Limb (tissue), 2 donors: ENCODE measurements around the gene CROCC2.

Experiments used
- DNase-seq, 2 donors: peaks; one replicate each; pipeline ENCODE4 v3.0.0-alpha.2; 2016; ENCODE audit errors: extremely low spot score in 2 of 2

CROCC2 gene

DNA sequence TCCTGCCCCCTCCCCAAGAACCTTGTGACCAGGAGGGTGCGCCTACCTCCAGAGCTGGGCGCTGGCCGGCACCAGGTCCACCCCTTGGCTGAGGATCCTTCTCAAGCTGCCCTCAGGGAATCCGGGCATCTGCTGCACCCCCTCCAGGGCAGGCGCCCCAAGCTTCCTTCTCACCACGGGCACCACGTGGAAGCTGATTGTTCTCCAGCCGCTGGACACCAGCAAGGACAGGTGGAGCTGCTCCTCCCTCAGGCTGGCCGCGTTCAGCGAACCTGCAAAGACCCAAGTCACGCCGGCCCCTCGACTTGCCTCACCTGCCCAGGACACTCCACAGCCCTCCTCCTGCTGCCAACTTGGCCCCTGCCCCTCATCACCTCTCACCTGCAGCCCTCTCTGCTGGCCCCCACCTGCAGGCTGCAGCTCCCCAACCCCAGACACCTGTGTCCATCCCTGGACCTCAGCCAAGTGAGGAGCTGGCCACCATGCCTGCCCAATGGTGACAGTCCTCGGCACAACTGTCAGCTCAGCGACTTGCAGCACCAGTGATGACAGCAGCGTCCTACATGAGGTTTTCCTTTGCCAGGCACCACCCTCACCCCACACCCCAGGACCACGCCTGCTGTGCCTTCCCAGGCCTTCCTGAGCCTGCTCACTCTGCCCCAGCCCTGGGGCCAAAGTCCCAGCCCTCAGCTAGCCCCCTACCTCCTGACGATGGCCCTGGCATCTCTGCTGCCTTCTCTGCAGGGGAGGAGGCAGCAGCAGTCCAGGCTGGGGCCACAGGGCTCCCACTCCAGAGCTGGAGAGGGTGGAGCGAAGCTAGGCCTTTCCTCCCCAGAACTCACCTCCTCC, 14.4 kb upstream of the CROCC2 start:
- DNase-seq, result no peak

DNA sequence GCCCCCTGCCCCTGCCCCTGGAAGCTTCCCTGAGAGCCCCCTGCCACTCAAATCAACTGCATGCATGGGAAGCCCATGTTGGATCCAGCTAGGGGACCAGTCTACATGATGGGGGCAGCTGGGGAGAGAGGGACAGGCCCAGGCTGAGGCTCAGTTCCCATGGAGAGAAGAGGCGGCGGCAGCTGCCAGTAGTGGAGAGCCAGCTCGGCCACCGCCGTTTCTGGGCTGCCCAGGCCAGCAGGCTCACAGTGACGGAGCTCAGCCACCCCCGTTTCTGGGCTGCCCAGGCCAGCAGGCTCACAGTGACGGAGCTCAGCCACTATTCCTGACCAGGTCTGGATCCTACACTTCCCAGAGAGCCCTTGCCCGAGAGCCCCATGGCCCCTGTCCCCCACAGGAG, 13.8 kb upstream of the CROCC2 start:
- DNase-seq, result no peak

DNA sequence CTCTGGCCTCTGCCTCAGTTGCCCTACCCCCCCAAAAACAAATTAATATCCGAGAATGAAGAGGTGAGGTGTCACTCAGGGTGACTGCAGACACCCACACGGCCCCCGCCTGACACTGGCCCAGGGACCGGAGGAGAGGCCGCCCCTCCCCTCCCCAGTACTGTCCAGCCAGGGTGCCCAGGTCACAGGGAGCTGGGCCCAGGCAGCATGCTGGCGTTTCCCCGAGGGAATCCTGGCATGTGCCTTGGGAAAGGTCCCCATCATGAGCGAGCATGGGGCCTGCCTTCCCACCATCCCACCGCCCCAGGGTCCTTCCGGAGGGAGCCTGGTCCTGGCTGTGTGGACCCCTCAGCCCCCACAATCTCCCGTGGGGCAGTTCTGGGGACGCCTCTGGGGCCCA, 13.2 kb upstream of the CROCC2 start:
- DNase-seq, result no peak

DNA sequence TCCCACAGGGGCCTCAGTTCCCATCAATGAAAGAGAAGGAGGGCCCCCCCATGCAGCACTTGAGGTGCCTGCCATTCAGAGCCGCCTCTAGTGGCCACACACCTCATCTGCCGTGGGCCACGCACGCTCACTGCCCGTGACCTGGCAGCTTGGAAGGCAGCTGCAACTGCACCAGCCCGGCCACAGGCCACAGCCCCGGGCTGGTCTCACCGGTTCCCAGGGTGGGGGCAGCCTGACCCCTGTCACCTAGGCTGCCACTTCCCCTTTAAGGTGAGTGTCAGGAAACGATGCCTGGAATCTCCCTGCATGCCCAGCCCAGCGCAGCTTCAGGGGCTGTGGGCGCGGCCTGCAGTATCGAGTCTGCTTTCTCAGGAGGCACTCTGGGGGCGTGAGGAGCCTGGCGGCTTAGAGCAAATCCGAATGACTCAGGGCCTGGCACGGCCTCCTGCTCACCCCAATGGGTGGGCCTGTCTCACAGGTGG, 12.7 kb upstream of the CROCC2 start:
- DNase-seq, result no peak

DNA sequence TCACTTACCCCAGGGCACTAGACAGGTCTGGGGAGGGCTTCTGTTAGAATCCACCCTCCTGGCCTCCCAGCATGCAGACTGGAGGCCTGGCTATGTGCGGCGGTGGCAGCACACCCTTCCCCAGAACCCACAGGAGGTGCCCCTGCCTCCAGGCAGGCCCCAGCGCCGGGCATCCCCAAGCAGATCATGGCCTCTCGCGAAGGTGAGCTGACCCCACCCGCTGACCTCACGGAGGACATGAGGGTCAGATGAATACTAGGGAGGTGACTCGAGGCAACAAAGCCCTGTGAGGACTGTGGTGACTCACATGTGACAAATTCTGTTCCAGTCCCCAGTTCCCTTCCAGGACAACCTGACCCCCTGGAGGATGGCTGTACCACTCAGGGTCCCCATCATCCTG, 12.1 kb upstream of the CROCC2 start:
- DNase-seq, result no peak

DNA sequence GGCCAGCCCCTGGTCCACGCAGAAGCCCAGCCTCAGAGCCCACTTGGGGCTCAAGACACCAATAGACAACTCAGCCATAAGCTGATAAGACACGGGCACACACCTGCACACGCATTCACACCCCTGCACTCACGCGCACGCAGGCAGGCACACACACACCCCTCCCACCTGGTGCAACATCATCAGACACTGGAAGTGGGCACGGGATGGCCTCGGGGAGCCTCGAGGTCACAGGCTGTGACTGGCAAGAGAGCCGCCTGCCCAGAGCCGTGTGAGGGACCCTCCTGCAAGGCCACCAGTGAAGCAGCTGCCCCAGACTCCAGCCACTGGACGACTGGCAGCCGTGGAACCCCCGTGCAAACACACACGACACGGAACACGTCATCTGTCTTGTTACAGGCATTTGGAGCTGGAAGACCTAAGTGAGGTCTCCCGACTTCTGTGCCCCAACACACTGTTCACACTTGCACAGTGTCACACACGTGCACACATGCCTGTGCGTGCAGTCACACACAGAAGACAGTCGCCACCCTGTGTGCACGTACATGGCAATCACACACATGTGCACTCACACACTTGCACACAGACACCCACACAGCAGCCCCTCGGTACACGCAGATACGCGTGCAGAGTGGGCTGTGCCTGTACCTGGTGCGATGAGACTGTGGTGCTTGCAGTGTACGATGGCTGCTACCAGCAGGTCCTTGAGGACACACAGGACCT, 11.1 kb upstream of the CROCC2 start:
- no peak for DNase-seq

DNA sequence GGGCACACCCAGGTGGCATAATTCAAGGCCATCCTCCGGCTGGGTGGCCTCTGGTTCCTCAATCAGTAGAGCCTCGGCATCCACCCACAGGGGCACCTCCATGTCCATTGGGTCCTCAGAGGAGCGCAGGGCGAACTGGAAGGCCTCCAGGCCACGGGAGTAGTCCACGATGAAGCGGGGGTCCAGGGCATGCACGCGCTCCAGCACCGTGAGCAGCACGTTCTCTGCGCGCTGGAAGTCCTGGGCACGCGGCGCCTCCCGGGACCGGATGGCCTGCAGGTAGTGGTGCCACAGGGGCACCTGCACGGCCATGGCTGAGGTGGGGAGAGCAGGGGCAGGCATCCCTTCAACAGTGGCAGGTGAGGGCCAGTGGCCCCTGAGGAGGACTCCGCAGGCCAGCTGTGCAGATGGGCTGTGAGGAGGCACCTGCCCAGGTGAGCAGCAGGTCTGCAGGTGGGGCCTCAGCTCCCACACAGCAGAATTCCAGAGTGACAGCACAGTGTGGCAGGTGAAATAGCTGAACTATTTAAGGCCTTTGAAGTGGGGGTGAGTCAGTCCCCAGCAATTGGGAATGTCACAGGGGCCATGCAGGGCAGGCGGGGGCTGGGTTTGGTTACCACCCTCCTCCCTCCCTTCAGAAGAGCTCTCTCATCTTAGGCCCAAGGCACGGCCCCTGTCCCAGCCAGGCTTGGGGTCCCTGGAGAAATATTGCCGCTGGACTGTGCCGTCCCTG, 10.3 kb upstream of the CROCC2 start, which contains the start of gene MAB21L4:
Gene MAB21L4, minus strand, starts transcription at position 501 of the 733 bp plus-strand sequence. Its CDS starts 159 bp downstream, at position 342.
- no peak for DNase-seq

DNA sequence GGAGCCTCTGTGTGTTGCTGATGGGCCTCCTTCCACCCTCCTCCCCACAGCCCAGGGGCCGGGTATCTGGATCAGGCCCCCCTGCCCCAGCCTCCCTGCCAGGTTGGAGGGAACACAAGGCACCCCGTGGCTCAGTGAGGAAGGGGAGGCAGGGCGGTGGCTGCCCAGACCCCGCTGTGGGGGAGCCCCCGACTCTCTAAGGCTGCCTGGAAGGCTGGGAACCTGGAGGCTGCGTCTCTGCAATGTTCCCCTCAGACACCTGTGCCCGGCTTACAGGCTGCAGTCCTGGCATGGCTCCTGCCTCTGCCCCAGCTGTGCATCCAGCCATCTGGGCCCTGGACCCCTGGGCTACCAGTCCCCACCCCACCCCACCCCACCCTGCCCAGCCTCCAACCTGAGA, 9.7 kb upstream of the CROCC2 start:
- no peak for DNase-seq

DNA sequence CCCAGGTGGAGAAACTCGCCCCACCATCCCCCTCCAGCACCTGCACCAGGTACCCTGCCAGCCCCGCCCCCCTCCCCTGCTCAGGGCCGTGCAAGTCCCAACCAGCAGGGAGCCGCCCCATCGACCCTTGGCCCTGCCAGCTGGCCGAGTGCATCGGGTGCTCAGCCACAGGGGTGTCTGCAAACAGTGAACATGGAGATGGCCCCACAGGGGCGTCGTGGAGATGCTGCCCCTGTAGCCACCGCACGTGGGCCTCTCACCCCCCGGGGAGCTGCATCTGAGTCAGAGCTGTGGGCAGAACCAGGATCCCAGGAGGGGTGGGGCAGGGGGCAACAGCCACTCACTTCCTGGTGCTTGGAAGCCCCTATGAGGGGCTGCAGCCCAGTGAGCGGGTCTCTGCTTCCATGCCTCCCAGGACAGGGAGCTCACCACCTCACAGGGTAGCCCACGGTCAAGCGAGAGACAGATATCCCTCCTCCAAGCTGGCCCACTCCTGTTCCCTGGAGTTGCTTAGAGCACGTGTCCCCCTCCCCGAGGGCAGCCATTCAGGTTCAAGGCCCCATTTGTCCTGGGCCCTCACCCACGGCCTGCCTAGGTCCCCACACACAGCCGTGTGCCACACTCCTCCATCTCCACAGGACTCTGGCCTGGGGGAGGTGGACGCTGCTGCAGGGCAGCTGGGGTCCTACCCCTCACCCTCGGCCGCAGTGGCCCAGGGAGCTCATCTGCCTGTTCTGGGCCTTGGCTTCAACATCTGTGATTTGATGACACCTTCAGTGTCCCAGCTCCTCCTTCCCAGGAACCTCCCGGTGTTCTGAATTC, 9.1 kb upstream of the CROCC2 start:
- DNase-seq, result no peak

DNA sequence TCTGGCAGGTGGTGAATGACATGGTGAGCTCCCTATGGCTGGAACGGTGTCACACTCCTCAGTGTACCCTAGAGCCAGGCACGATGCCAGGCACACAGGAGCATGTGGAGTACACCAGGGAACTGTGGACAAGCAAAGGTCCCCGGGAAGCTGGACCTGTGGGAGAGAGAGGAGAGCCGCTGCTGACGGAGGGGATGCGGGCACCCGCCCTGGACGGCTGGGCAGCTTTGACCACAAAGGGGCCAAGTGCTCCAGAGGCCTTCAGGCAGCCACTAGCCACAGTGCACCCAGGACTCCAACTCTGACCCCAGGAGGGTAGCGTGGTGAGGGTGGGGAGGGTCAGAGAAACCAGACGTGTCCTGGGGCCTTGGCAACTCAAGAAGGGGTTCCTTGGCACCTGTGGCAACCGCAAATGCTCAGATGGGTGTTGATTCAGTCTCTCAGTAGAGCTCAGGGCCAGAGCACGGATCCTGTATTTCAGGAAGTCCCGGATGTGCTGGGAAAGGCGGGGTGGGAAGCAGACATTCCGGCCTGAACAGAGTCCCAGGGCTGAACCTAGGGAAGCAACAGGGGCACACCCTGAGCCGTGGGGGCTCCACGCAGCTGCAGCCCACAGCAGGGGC, 7.9 kb upstream of the CROCC2 start:
- no peak for DNase-seq

DNA sequence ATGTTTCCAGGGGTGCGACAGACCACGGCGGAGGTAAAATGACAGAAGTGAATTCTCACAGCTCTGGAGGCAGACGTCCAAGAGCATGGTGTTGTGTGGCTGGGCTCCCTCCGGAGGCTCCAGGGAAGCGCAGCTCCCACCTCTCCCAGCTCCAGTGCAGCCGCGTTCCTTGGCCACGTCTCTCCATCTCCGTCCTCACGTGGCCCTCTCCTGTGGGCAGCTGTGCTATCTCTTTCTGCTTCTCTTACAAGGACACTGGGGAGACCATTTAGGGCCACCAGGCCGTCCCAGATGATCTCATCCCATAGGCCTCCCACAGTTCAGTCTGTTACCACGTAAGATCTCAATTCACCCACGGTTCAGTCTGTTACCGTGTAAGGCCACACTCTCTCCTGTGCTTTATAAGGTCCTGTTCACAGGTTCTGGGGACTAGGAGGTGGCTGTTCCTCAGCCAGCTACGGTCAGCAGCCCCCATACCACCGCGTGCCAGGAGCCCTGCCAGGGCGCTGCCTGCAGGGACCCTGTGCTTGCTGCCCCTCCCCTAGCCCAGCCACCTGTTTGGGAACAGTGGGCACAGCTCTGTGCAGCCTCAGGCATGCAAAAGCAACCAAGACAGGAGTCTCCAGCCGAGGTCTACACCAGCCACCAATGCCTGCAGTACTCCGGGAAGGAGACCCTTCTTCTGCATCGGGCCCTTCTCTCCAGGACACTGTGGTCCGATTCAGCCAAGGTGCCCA, 7.2 kb upstream of the CROCC2 start:
- DNase-seq, result no peak

DNA sequence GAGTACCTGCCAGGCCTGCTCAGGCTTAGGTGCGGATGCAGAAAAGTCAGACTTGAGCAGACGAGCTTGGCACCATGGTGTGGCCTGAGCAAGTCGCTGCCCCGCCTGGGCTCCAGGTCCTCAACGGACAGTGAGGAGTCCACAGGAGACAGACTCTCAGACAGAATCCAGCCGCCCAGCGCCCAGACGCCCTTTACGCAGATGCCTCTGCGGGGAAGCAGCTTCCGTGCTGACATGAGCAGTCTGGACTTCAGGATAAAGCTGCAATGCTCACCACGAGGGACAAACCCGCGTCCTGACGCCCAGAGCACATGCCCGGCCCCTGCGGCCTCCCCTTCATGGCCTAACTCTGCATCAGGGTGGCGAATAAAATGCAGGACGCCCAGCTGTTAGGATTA, 6.7 kb upstream of the CROCC2 start:
- DNase-seq, result no peak

DNA sequence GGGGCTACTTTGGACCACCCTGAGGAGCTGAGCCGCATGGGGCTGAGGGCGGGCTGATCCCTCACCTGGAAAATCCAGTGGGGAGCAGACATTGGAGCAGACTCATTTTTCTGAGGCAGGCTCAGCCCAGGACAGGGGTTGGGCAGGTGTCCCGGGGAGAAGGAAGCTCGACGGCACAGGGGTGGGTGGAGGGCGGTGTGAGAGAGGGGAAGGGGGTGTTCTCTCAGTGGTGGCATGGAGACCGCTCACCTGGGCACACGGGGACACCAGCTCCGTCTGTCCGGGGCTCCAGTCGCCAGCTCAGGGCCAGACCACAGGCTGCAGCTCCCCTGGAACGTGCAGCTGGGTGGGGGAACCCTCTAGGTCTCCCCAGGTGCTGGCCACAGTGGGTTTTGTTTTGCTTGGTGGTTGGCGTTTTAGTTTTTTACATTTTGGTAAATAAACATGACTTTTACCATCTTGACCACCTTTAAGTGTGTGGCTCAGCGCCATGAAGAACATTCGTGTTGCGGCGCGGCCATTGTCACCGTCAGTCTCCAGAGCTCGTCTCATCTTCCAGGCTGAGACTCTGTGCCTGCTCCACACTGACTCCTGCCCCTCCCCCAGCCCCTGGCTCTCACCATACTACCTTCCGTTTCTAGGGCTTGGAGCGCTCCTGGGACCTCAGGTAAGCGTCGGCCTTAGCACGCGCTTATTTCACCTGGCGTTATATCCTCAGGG, 5.8 kb upstream of the CROCC2 start:
- DNase-seq, result no peak

DNA sequence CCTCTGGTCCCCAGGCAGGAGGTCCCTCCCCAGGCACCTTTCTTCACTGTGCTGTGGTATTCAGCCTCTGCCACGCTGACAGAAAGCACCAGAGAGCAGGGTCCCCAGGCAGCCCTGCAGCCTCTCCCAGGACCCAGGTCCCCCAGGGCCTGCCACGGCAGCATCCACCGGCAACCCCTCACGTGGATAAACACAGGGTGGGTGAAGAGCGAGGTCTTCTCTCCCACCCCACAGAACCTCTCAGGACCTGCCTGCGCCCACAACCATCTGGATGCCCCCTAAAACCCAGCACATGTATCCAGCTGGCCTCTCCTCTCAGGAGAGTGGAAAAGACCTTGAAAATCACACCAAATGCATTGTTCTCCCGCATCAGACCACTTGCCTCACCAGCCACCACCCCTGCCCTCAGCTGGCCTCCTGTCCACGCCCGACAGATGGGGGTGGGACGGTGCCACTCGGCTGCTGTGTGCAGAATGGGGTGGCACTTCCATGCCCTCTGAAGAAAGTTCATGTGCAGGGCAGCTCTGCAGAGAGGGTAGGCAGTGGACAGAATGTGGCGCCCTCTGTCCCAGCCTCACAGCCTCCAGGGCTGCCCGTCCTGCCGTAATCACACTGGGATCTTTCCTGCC, 4.0 kb upstream of the CROCC2 start:
- no peak for DNase-seq

DNA sequence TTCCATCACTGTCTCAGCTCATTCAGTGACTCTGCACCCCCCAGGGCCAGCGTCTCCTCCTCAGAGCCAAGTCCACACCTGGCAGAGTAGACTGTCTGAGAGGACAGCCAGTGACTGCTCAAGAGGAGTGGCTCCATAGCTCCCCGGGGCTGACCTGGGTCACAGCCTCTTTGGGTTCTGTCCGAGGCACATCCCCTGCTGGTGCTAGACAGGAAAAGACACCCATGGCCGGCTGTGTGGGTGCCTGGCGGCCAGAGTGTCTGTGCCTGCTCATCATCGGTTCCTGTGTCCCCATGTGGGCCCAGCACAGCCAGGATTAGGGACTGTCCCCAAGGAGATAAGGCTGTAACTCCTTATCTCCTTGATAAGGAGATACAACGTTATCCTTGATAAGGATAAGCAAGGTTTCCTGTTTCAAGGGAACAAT, 3.5 kb upstream of the CROCC2 start:
- no peak for DNase-seq

DNA sequence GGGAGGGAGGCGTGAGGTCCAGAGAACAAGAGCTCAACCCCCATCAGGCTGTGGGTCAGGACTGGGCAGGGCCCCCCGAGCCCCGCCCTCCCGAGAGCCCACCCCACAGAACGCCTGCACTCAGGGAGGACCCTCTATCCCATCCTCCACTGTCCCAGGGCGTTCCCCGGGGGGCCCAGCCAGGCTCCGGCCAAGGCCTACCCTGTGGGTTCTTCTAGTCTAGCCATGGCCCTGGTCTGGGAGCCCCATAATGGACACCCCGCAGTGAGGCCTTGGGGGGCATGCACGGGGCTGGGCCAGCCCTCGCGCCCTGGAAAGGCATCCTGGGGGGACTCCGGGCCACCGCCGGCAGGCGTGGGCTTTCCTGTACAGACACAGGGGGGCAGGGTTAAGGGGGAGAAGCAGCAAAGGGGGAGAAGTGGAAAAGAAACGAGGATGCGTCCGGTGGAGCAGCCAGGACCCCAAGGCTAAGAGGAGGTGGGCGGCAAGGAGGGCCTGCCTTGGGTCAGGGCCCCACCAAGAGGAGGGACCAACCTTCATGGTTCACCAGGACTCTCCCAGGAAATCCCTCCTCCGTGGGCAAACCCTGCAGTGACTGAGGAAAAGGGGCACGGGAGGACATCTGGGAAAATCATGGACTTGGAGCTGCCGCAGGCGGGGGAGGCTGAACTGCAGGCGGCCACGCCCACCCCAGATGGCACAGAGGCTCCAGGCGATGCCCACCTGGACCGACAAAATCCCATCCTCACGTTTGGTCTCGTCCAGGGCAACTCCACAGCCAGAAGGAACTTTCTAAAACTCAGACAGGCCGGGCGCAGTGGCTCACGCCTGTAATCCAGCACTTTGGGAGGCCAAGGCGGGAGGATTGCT, 2.7 kb upstream of the CROCC2 start:
- DNase-seq, result no peak

DNA sequence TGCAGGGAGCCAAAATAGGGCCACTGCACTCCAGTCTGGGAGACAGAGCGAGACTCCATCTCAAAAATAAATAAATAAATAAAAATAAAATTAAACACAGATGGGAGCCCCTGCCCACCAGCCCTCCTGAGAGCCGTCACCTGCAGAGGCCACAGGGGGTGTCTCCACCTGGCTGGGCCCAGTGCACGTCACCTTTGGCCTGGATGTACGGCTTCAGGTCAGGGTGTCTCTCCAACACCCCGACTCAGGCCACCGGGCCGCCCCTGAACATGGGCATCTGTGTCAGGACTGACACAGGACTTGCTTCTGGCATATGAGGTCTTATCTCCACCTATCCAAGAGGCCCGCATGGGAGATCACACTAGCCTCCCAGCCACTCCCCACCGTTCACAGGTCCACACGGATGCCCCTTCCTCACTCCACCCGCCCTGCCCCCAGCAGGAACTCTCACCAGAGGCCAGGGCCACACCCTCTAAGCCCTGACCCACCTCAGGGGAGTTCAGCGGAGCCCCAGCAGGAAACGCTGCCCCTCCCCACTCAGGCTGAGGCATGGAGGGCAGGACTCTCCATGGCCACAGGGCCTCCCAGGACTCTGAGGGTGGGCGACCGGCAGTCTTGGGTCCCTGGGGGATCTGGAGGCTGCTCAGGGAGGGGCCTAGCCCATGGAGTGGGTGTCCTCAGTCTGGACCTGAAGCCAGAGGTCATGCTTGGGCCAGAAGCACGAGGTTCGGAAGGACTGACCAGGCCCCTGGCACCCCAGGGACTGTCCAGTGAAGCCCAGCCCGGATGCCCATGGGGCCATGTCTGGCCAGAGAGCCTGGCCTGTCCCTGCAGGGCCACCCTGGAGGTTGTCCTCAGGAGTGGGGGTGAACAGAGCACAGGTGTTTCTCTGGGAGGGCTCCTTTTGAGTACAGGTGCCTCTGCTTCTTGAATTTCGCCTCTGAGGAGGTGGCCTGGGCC, 1.6 kb upstream of the CROCC2 start:
- no peak for DNase-seq
